HUES6 (cell line): ENCODE results near the gene MAP3K10.
"Not testable (repeated sequence)": the region's sequence is repeated elsewhere in the genome, so short reads cannot be mapped to it uniquely, and the experiment has no call there.

ENCODE experiments used
- H3K27ac ChIP-seq: 2 replicates; pipeline ENCODE4 v1.7.0; 2013; ENCODE audit warnings: low read depth, mild to moderate bottlenecking, low read length, inconsistent platforms
- H3K27me3 ChIP-seq: 2 replicates; pipeline ENCODE4 v1.6.1; 2013; ENCODE audit warnings: low read length; ENCODE audit not compliant: control insufficient read depth, insufficient read depth
- H3K36me3 ChIP-seq: 2 replicates; pipeline ENCODE4 v1.6.1; 2013; ENCODE audit warnings: low read length; ENCODE audit not compliant: control insufficient read depth, insufficient read depth
- H3K4me1 ChIP-seq: 2 replicates; pipeline ENCODE4 v1.6.1; 2013; ENCODE audit warnings: low read length; ENCODE audit not compliant: control insufficient read depth, insufficient read depth
- H3K4me3 ChIP-seq: 2 replicates; pipeline ENCODE4 v1.5.1; 2013; ENCODE audit warnings: low read depth, low read length
- H3K9ac ChIP-seq: one replicate; pipeline ENCODE4 v1.6.1; 2013; ENCODE audit warnings: mild to moderate bottlenecking, low read length
- H3K9me3 ChIP-seq: 2 replicates; pipeline ENCODE4 v1.6.1; 2013; ENCODE audit warnings: low read depth, low read length; ENCODE audit not compliant: control insufficient read depth, insufficient read depth

MAP3K10 gene

DNA sequence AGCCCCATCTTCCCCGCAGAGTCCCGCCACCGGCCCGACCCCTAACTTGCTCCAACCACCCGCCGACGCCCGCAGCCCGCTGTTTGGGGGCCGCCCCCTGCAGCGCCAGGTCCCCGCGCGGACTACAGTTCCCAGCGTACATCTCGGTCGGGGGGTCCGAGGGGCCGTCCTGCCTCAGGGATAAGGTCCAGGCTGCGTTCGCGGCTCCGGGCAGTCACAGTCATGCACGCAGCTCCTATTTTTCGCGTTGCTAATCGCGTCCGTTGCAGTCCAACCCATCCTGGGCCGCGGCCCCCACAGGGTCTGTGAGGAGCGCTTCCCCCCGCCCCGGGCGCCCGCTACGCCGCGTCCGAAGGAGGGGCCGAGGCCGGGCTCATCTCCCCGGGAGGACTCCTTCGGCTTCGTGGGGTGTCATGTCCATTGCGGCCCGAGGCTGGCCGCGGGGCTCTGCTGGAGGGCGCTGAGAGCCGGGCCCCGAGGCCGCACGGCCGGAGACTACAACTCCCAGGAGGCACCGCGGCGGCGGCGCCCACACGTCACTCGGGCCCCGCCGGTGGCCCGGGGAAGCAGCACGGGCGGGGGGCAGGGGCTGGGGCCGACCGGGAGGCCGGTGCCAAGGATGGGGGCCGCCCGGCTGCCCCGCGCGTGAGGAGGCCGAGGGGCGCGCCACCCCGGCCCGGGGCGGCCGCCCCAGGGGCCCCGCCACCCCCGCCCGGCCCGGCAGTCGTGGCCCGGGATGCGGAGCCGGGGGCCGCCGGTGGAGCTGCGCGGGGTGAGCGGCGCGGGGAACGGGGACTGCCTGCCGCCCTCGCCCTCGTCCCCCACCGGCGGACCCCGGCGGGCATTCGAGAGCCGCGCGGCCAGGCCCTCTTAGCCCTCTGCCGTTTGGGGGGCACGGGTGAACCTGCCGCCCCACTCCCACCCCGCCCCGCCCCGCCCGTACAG, at the start of gene MAP3K10:
Gene MAP3K10 (plus strand): TSS at position 536 of the 945 bp plus-strand sequence. CDS start 606 bp downstream, outside the sequence.
- Histone ChIP-seq H3K9me3 (no peaks in the 10 kb centered on the region), H3K27ac (peak within 1 kb of the TSS; percentile 85; the same call in 1 of the 2 replicates), H3K36me3 (no peaks in the 10 kb centered on the region), H3K9ac (peak within 1 kb of the TSS; percentile 81), H3K4me3 (peak within 1 kb of the TSS; percentile 80), H3K4me1 (peaks cover 15% of the 10 kb centered on the region), H3K27me3 (no peaks in the 10 kb centered on the region)

DNA sequence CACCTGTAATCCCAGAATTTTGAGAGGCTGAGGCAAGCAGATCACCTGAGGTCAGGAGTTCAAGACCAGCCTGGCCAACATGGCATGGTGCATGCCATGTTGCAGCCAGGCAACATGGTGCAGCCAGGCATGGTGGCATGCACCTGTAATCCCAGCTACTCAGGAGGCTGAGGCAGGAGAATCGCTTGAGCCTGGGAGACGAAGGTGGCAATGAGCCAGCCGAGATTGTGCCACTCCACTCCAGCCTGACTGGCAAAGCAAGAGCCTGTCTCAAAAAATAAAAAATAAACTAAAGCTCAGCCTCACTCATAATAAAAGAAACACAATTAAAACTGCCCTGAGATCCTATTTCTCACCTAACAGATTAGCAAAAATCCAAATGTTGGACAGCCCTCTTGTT, 49.7 kb upstream of the MAP3K10 start:
- H3K9ac ChIP-seq: no peak overlapping the region
- H3K27ac ChIP-seq: no peak overlapping the region
- H3K9me3 ChIP-seq: no peaks in the 10 kb centered on the region
- peaks cover 3% of the 10 kb centered on the region; the same call in 1 of the 2 replicates for H3K4me1 ChIP-seq
- no peak overlapping the region for H3K4me3 ChIP-seq
- H3K36me3 ChIP-seq: no peaks in the 10 kb centered on the region
- H3K27me3 ChIP-seq: no peaks in the 10 kb centered on the region

DNA sequence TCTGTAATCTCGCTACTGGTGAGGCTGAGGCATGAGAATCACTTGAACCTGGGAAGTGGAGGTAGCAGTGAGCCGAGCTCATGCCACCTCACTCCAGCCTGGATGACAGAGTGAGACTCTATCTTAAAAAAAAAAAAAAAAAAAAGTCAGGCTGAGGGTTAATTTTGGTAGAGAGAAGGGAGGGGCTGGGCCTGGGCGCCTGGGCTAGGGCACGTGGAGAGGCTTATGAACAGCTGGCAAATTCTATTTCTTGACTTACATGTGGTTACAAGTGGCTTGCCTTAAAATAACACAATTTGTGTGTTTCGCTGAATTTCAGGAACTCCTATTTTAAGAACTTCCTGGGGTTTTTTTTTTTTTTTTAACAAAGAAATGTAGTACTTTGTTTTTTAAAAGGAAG, 47.6 kb upstream of the MAP3K10 start:
- H3K36me3 ChIP-seq: no peaks in the 10 kb centered on the region
- no peaks in the 10 kb centered on the region for H3K27me3 ChIP-seq
- no peak overlapping the region for H3K4me3 ChIP-seq
- H3K4me1 ChIP-seq: peaks cover 3% of the 10 kb centered on the region; the same call in 1 of the 2 replicates
- H3K9me3 ChIP-seq: no peaks in the 10 kb centered on the region
- no peak overlapping the region for H3K27ac ChIP-seq
- no peak overlapping the region for H3K9ac ChIP-seq

DNA sequence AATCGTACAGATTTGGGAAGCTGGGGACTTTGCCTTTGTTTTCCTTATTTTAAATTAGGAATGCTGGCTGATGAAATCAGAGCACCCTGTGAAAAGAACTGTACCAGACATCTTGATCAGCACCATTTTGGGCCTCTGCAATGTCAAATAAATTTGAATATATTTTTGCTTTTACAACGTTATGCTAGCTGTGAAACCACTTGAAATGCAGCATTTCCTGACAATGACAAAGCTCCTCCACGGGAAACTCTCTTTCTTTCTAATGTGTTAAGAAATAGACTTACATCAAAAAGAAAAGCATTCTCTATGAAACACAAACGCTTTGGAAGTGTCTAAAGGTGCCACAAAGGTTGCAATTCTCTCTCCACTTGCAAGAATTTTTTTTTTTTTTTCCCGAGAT, 47.1 kb upstream of the MAP3K10 start:
- no peak overlapping the region for H3K4me3 ChIP-seq
- H3K4me1 ChIP-seq: peaks cover 3% of the 10 kb centered on the region; the same call in 1 of the 2 replicates
- no peak overlapping the region for H3K27ac ChIP-seq
- no peaks in the 10 kb centered on the region for H3K27me3 ChIP-seq
- no peaks in the 10 kb centered on the region for H3K36me3 ChIP-seq
- H3K9ac ChIP-seq: no peak overlapping the region
- H3K9me3 ChIP-seq: no peaks in the 10 kb centered on the region

DNA sequence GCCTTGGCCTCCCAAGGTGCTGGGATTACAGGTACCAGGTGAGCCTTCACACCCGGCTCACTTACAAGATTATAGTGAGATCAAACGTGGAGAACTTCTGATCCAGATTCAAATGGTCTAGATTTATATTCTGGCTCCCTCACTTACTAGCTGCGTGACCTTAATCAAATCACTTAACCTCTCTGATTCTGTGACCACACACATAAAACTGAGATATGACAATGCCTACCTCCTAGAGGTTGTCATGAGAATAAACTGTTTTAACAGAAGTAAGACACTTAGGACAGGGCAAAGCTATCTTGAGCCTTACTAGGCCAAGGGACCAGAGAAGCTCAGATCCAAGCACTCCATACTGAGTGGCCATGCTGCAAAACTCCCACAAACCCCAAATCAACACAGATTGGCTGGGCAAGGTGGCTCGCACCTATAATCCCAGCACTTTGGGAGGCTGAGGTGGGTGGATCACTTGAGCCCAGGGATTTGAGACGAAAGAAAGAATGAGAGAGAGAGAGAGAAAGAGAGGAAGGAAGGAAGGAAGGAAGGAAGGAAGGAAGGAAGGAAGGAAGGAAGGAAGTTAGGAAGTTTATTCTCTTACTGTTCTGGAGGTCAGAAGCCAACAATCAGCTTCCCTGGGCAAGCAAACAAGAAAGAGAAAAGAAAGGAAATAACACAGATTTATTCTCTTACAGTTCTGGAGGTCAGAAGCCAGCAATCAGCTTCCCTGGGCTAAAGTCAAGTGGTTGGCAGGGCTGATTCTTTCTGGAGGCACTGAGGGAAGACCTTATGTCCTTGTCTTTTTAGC, 46.1 kb upstream of the MAP3K10 start:
- Histone ChIP-seq H3K4me1 (peaks cover 3% of the 10 kb centered on the region; the same call in 1 of the 2 replicates), H3K27ac (no peak overlapping the region), H3K9me3 (no peaks in the 10 kb centered on the region), H3K27me3 (no peaks in the 10 kb centered on the region), H3K9ac (no peak overlapping the region), H3K36me3 (no peaks in the 10 kb centered on the region), H3K4me3 (no peak overlapping the region)

DNA sequence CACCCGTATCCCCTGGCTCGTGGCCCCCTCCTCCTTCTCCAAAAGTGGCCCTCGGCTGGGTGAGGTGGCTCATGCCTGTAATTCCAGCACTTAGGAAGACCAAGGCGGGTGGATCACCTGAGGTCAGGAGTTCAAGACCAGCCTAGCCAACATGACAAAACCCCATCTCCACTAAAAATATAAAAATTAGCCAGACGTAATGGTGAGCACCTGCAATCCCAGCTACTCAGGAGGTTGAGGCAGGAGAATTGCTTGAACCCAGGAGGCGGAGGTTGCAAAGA, 45.5 kb upstream of the MAP3K10 start:
- not testable (repeated sequence) for H3K4me1 ChIP-seq, H3K9ac ChIP-seq, H3K4me3 ChIP-seq, H3K27ac ChIP-seq, H3K27me3 ChIP-seq, H3K36me3 ChIP-seq, H3K9me3 ChIP-seq

DNA sequence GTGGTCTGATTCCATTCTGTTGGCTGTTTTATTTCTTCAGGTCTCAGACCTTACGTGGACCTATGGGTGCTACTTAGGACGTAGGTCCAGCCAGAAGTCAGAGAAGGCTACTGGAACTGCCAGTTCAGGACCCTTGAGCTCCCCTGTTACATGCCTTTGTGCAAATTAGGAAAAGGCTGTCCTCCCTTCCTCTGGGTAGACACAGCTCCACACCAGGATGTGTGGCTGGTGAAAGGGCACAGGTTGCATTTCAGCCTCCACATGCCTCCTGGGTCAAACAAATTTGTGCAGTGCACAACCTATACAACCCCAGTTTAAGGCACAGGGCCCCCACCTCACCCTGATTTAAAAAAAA, 43.9 kb upstream of the MAP3K10 start:
- Histone ChIP-seq H3K36me3 (no peaks in the 10 kb centered on the region), H3K9ac (no peak overlapping the region), H3K27ac (no peak overlapping the region), H3K27me3 (no peaks in the 10 kb centered on the region), H3K4me3 (no peak overlapping the region), H3K4me1 (peaks cover 3% of the 10 kb centered on the region; the same call in 1 of the 2 replicates), H3K9me3 (no peaks in the 10 kb centered on the region)

DNA sequence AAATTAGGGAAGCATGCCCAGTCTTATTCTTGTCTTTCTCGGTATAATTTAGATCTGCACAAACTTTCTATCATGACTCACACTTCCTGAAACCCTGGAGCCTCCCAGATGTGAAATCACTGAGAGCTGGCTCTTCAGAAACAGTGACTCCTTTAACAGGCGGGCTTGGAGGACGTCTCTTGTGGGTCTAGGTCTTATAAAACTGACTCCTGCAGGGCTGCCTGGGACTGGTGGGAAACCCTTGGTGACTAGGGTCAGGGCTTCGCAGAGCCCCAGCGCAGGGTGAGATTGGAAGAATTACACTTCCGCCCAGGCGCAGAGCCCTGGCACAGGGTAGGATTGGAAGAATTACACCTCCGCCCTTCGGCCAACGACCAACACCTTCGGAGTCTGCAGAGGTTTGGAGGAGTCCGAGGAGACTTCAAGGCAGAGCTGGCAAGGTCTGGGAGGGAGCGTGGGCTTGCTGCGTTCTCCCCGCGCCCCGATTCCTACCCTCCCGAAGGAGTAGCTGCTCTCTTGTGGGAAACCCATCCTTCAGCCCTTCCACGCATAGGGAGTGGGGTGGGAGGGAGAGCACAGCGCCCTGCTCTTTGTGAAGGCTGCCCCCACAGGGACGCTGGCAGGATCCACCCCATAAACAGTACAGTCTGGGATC, 43.4 kb upstream of the MAP3K10 start:
- H3K27ac ChIP-seq: no peak overlapping the region
- H3K27me3 ChIP-seq: no peaks in the 10 kb centered on the region
- no peak overlapping the region for H3K4me3 ChIP-seq
- H3K4me1 ChIP-seq: peaks cover 3% of the 10 kb centered on the region; the same call in 1 of the 2 replicates
- H3K9me3 ChIP-seq: no peaks in the 10 kb centered on the region
- no peaks in the 10 kb centered on the region for H3K36me3 ChIP-seq
- H3K9ac ChIP-seq: no peak overlapping the region

DNA sequence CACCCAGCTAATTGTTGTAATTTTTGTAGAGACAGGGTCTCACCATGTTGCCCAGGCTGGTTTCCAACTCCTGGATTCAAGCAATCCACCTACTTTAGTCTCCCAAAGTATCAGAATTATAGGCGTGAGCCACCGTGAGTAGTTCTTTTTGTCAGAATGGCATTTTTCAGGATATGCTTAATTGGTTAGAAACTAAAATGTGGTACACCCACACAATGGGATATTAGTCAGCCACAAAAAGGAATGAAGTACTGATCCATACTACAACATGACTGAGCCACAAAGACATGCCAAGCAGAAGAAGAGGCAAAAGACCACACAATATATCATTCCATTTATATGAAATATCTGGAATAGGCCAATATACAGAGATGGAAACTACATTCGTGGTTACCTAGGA, 41.7 kb upstream of the MAP3K10 start:
- Histone ChIP-seq H3K9ac (no peak overlapping the region), H3K36me3 (no peaks in the 10 kb centered on the region), H3K9me3 (no peaks in the 10 kb centered on the region), H3K4me1 (no peaks in the 10 kb centered on the region), H3K4me3 (no peak overlapping the region), H3K27me3 (no peaks in the 10 kb centered on the region), H3K27ac (no peak overlapping the region)

DNA sequence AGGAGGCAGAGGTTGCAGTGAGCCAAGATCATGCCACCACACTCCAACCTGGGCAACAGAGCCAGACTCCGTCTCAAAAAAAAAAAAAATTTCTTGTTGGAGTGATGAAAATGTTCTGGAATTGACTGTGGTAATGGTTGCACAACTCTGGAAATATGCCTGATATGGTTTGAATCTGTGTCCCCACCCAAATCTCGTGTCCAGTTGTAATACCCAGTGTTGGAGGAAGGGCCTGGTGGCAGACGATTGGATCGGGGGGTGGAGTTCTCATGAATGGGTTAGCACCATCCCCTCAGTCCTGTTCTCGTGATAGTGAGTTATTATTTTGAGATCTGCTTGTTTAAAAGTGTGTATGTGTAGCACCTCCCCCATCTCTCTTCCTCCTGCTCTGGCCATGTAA, 41.1 kb upstream of the MAP3K10 start:
- Histone ChIP-seq H3K4me3 (no peak overlapping the region), H3K27me3 (no peaks in the 10 kb centered on the region), H3K27ac (no peak overlapping the region), H3K9ac (no peak overlapping the region), H3K9me3 (no peaks in the 10 kb centered on the region; the same call in 1 of the 2 replicates), H3K4me1 (no peaks in the 10 kb centered on the region), H3K36me3 (no peaks in the 10 kb centered on the region)
